Raji (cell line): ENCODE results near the gene WDR35.

Experiments used
- POLR2A ChIP-seq: IDR thresholded peaks from 2 replicates; pipeline ENCODE4 v1.6.1; 2011; ENCODE audit warnings: low read depth, low read length, control low read depth; ENCODE audit not compliant: insufficient read depth

Gene WDR35

GRCh38 chr2:19932928-19933327 lies 57.0 kb downstream of the WDR35 start:
- no peak for TF ChIP-seq POLR2A

GRCh38 chr2:19929226-19929625 lies 60.7 kb downstream of the WDR35 start:
- no peak for TF ChIP-seq POLR2A

- TF ChIP-seq POLR2A, result no peak
Observed at GRCh38 chr2:19916385-19916950, 73.4 kb downstream of the WDR35 start.

GRCh38 chr2:19914266-19914975 lies 75.5 kb downstream of the WDR35 start:
- no peak for TF ChIP-seq POLR2A

DNA sequence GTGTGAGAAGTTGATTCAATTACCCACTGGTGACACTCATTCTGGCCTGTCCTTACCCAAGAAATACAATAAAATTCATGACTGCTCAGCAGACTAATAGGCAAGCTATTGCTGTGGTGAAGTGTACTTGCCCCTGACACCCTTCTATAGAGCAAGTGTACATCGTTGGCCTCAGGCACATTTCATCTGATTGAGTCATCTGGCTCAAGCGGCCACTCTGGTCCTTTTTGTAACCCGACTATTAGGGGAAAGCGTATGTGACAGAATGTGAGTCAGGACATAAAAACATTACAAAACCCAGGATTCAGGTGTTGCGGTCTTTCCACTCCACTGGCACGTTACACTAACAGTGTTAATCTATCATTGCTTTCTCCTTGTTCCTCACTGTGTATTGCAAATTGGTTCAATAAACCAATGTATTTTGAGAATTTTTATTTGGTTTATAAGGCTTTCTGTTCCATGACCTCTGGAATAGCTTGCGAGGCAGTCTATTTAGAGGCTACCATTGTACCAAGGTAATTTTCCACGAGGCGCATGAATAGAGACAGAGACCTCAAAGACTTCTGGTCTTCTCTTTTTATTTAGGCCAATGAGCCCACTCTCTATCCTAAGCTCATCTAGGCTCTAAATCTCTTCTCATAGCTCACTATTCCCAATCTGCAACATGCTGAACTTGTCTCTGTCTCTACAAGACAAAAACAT lies 77.9 kb downstream of the WDR35 start:
- TF ChIP-seq POLR2A, result no peak

DNA sequence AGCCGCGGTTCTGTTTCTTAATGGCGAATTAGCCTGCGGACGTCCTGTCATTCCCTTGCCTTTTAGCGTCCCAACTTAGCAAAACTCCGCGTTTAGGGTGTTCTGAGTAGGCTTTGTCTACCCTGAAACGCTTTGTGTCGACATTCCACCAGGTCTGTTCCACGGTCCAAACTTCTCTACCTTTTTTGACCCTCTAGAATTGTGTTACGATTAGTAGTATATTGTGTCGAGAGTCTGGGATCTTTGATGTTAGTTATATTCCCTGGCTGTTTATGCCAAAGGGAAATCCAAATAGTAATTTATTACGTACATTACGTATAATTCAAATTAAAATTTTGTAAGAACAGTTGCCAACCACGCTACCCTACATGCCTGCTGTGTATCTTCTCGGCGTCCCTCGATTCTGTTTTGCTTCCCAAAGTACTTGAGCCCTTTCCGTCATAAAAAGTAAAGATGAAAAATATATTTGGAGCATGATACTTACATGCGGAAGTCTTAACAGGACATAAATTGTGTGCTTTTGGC lies 87.6 kb downstream of the WDR35 start:
- no peak for TF ChIP-seq POLR2A

DNA sequence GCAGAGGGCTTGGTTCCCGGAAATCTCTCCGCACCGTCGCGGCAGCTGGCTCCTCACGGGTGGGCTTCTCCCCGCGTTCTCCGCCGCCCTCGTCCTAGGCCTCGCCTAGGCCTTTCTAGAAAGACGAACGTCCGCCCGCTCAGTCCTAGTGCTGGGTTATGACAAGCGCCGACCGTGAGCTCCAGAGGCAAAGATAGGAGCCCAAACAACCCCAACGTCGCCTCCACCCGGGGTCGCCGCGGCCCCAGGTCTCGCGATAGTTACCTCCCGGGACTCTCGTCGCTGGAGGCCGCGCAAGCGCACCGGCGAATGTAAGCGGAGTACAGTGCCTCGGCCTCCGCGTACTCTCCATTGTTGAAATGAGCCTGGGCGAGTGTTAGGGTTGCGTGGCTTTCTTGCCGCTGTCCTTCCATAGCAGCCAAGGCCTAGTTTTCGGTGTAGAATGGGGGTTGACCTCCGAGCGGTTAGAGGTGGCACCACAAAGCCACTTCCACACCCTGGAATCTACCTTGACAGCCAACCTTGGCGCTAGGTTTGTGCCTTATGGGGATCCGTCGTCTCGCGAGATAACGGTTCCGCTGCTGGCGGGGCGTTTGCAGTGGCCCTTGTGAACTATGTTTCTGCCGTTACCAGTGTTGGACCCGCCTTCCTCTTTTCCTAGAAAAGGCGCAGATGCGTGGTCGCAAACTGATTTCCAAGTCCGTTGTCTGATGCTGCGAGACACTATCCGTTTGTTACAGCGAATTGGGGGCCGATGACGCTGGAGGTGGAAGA lies 88.3 kb downstream of the WDR35 start, which contains the start of gene TTC32:
Gene TTC32, minus strand, starts transcription at position 542 of the 774 bp plus-strand sequence. Its CDS starts 129 bp downstream, at position 413.
- peak; percentile 87 for TF ChIP-seq POLR2A

DNA sequence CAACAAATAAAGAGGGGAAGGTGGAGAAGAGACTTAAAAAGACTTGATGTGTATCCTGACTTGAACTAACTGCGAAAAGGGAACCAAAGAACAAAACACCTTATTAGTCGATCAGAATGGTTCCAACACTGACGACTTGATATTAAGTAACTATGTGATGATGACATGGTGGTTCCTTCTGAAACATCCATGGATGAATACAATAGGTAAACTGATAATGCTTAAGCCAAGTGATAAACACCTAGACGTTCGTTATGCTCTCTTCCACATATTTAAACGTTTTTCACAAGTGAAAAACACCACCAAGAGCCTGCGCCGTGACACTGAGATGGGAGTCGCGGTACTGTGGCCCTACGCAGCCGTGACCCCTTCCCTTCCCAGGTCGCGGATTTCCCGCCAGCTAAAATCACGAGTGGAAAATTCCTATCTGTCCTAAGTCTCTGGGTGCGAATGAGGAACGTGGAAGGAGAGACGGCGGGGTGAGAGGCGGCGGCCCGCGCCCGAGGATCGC lies 88.9 kb downstream of the WDR35 start:
- TF ChIP-seq POLR2A, result no peak

DNA sequence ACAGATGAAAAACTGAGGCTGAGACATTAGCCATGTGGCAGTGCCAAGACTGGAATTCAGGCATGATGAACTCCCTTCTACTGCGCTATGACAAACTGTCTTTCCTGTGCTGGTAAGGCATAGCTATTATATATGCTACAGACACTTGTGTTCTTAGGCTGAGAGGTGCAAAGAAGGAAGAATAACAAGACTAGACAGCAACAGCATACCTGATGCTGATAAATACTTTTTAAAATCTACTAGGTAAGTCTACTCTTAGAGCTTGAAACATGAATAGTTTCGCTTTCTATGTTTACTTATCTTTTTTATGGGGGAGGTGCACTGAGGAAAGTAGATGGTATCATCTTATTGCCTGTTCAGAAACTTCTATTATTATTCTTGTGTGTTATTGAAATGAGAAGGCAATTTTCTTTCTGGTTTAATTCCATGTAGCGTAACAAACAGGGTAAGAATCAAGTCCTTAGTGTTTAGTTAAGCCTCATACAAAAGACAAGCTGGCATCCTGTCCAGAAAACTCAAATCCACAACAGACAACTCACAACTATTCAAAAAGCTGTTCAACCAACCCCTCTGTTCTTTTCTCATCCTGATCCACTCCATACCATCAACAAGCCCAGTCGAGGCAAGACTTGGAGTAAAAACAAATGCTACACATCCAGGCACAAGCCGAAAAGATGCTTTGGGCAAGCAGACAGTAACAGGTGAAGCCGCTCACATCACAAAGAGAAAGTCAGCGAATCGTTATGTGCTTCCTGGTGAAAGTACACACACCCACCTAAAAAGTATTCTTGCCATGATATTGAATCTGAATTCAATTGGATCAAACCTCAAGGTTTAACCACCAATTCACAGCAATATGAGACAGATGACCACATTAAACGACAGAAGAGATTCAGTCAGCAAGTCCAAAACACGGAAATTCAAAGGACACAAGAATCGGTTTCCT lies 89.6 kb downstream of the WDR35 start:
- no peak for TF ChIP-seq POLR2A

DNA sequence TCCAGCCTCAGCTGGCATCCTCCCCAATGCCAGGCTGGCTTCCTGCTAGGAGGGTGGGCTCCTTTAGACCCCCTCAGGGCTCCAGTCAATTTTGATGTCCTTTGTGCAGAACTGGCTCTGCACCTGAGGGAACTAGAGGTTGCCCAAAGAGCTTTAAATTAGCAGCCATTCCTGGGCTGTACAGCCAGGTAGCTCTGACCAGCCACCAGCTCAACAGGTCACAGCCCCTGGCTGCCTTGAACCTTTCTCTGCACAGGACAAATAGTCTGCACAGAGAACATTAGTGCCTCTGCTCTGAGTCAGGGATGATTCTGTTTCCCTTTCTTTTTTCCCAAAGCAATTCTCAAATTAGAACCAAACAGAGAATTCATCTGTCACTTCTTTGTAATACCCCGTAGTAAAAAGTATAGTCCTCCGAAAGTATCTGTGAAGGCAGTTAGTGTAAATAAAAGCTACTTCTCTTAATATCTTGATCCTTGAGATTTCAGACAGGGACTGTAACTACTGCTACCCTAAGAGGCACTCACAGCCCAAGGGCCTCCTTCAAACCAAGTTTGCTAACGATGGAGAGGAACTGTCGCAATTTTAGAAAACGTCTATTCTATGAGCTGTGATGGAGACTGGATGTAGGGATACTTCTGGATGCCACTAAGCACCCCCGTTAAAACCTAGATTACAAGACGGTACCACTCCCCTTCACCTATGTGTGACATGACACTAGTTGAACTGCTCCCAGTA lies 91.1 kb downstream of the WDR35 start:
- TF ChIP-seq POLR2A, result no peak

DNA sequence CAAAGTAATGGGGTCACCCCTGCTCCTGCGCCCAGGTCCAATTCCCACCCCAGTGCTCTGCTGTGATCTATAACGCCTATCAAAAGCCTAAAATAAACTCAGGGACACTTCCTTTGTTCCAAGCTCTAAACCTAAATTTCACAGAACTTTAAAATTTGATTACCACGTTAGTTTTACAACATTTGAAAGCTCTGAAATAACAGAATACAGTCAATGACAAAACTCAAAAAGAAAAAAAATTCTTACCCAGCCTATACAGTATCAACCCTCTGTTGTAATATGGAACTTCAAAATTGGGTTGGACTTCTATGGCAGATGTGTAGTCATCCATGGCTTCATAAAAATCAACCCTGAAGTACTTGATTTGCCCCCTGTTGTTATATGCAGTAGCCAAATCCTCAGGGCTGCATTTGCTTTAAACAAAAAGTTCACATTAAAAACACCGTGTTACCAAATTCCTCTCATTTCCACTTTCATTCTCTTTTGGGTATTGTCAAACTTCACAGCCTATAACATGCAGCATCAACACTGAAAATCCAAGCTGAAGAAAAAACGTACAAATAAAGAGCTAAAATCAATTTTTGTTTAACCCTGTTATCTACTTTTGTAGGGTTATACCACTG lies 92.2 kb downstream of the WDR35 start:
- no peak for TF ChIP-seq POLR2A

- TF ChIP-seq POLR2A, result no peak
Observed at GRCh38 chr2:19895535-19895934, 94.4 kb downstream of the WDR35 start.
